H9 (cell line): ENCODE data around the gene IFI27. TPM values are rescaled to one million over a fixed set of nuclear protein-coding genes. Genes with fewer than 3 reads are reported as not detected.
A peak's percentile ranks its signal among the peaks of the same experiment; 100 is the strongest.

Experiments
- DNase-seq: peaks from one replicate; pipeline ENCODE4 v3.0.0-alpha.2; 2017
- H2AFZ ChIP-seq: one replicate; pipeline ENCODE4 v1.6.1; 2013; ENCODE audit warnings: mild to moderate bottlenecking, low read length, control low read depth, moderate library complexity
- H2AK5ac ChIP-seq: 2 replicates; pipeline ENCODE4 v1.6.1; 2013; ENCODE audit warnings: low read length, control low read depth, mixed read lengths; ENCODE audit not compliant: insufficient read length
- H2BK120ac ChIP-seq: one replicate; pipeline ENCODE4 v1.6.1; 2013; ENCODE audit warnings: low read depth, mild to moderate bottlenecking, low read length, control low read depth, inconsistent platforms; ENCODE audit not compliant: poor library complexity, severe bottlenecking
- H2BK12ac ChIP-seq: 2 replicates; pipeline ENCODE4 v1.6.1; 2013; ENCODE audit warnings: low read length, control low read depth, mixed read lengths, low read depth; ENCODE audit not compliant: insufficient read length
- H2BK15ac ChIP-seq: 2 replicates; pipeline ENCODE4 v1.6.1; 2013; ENCODE audit warnings: low read depth, low read length, control low read depth
- H2BK20ac ChIP-seq: one replicate; pipeline ENCODE4 v1.6.1; 2013; ENCODE audit warnings: low read depth, mild to moderate bottlenecking, low read length, control low read depth, inconsistent platforms; ENCODE audit not compliant: poor library complexity, severe bottlenecking
- H2BK5ac ChIP-seq: 2 replicates; pipeline ENCODE4 v1.6.1; 2013; ENCODE audit warnings: low read length, control low read depth, mixed read lengths; ENCODE audit not compliant: insufficient read length
- H3K14ac ChIP-seq: 2 replicates; pipeline ENCODE4 v1.6.1; 2013; ENCODE audit warnings: low read length, control low read depth; ENCODE audit not compliant: insufficient read depth
- H3K18ac ChIP-seq: 2 replicates; pipeline ENCODE4 v1.6.1; 2013; ENCODE audit warnings: low read depth, mild to moderate bottlenecking, mixed read lengths, low read length, control low read depth; ENCODE audit not compliant: insufficient read length
- H3K23ac ChIP-seq: 2 replicates; pipeline ENCODE4 v1.6.1; 2013; ENCODE audit warnings: low read length, control low read depth, mixed read lengths, low read depth; ENCODE audit not compliant: insufficient read length
- H3K23me2 ChIP-seq: 2 replicates; pipeline ENCODE4 v1.6.1; 2013; ENCODE audit warnings: low read depth, mild to moderate bottlenecking, mixed read lengths, low read length, control low read depth; ENCODE audit not compliant: insufficient read length, poor library complexity, severe bottlenecking
- H3K27ac ChIP-seq: 2 replicates; pipeline ENCODE4 v1.5.1; 2013; ENCODE audit warnings: low read length, control low read depth, mixed read lengths, low read depth; ENCODE audit not compliant: insufficient read length
- H3K27me3 ChIP-seq: 2 replicates; pipeline ENCODE4 v1.6.1; 2013; ENCODE audit warnings: low read length, control low read depth, inconsistent platforms; ENCODE audit not compliant: insufficient read depth
- H3K4ac ChIP-seq: 2 replicates; pipeline ENCODE4 v1.6.1; 2013; ENCODE audit warnings: low read depth, mild to moderate bottlenecking, control low read depth, inconsistent platforms, low read length, moderate library complexity
- H3K4me1 ChIP-seq: 2 replicates; pipeline ENCODE4 v1.6.1; 2013; ENCODE audit warnings: low read length, control low read depth, inconsistent platforms; ENCODE audit not compliant: insufficient read depth
- H3K4me2 ChIP-seq: 2 replicates; pipeline ENCODE4 v1.6.1; 2013; ENCODE audit warnings: low read length, control low read depth, mixed read lengths; ENCODE audit not compliant: insufficient read length, insufficient read depth
- H3K56ac ChIP-seq: 2 replicates; pipeline ENCODE4 v1.6.1; 2013; ENCODE audit warnings: low read depth, mild to moderate bottlenecking, mixed read lengths, low read length, control low read depth; ENCODE audit not compliant: insufficient read length
- H3K79me1 ChIP-seq: 2 replicates; pipeline ENCODE4 v1.6.1; 2013; ENCODE audit warnings: low read depth, mild to moderate bottlenecking, moderate library complexity, low read length, control low read depth, inconsistent platforms; ENCODE audit not compliant: insufficient read depth, poor library complexity, severe bottlenecking
- H3K79me2 ChIP-seq: 2 replicates; pipeline ENCODE4 v1.6.1; 2013; ENCODE audit warnings: low read length, control low read depth, inconsistent platforms; ENCODE audit not compliant: insufficient read depth
- H3K9ac ChIP-seq: 2 replicates; pipeline ENCODE4 v1.6.1; 2013; ENCODE audit warnings: low read length, control low read depth, mixed read lengths; ENCODE audit not compliant: insufficient read length; ENCODE audit errors: extremely low read depth
- H3K9me3 ChIP-seq: one replicate; pipeline ENCODE4 v1.6.1; 2013; ENCODE audit warnings: low read depth, low read length, inconsistent platforms; ENCODE audit not compliant: control insufficient read depth
- H3T11ph ChIP-seq: one replicate; pipeline ENCODE4 v1.6.1; 2013; ENCODE audit warnings: mild to moderate bottlenecking, low read length, control low read depth, inconsistent platforms
- H4K20me1 ChIP-seq: one replicate; pipeline ENCODE4 v1.6.1; 2013; ENCODE audit not compliant: control insufficient read depth, insufficient read length, insufficient read depth
- H4K5ac ChIP-seq: 2 replicates; pipeline ENCODE4 v1.6.1; 2013; ENCODE audit warnings: low read depth, mild to moderate bottlenecking, mixed read lengths, low read length, control low read depth; ENCODE audit not compliant: insufficient read length
- H4K8ac ChIP-seq: replicated peaks from 2 replicates; pipeline ENCODE4 v1.6.1; 2013; ENCODE audit warnings: low read length, control low read depth, mixed read lengths, low read depth; ENCODE audit not compliant: insufficient read length
- H4K91ac ChIP-seq: 2 replicates; pipeline ENCODE4 v1.6.1; 2013; ENCODE audit warnings: low read depth, mild to moderate bottlenecking, moderate library complexity, mixed read lengths, low read length, control low read depth; ENCODE audit not compliant: insufficient read length
- H3K27ac Mint-ChIP-seq, 3 experiments: 2 replicates in 2 of 3; 3 replicates in 1 of 3; pipeline ENCODE4 v1.8.0; 2020 to 2021; ENCODE audit warnings: mixed read lengths in 3 of 3, mild to moderate bottlenecking in 1 of 3, moderate library complexity in 1 of 3
- H3K27me3 Mint-ChIP-seq: 2 replicates; pipeline ENCODE4 v1.8.0; 2021; ENCODE audit warnings: low read depth, mild to moderate bottlenecking, moderate library complexity, mixed read lengths
- H3K36me3 Mint-ChIP-seq, 3 experiments: 2 replicates in 2 of 3; 3 replicates in 1 of 3; pipeline ENCODE4 v1.8.0; 2020 to 2021; ENCODE audit warnings: low read depth in 3 of 3, mixed read lengths in 3 of 3; ENCODE audit not compliant: insufficient read depth in 1 of 3
- H3K4me1 Mint-ChIP-seq, 2 experiments: 2 replicates each; pipeline ENCODE4 v1.8.0; 2020; ENCODE audit warnings: mixed read lengths in 2 of 2
- H3K4me3 Mint-ChIP-seq, 2 experiments: 2 replicates in 1 of 2; 3 replicates in 1 of 2; pipeline ENCODE4 v1.8.0; 2020 to 2021; ENCODE audit warnings: mild to moderate bottlenecking in 2 of 2, mixed read lengths in 2 of 2, moderate library complexity in 1 of 2
- H3K9me3 Mint-ChIP-seq, 2 experiments: 2 replicates in 1 of 2; 3 replicates in 1 of 2; pipeline ENCODE4 v1.8.0; 2020; ENCODE audit warnings: mild to moderate bottlenecking in 2 of 2, mixed read lengths in 2 of 2, moderate library complexity in 1 of 2
- WGBS: extraction: QIAGEN DNeasy Blood & Tissue Kit; methylation state at CpG from one replicate; pipeline ENCODE4 v1.1.7; 2013; ENCODE audit warnings: missing lambda C conversion rate, low lambda C conversion rate, mixed read lengths; ENCODE audit not compliant: insufficient read length; ENCODE audit errors: extremely low coverage; 5-methylcytosine and 5-hydroxymethylcytosine counted together
- total RNA-seq: library from RNA; stranded (reverse); gene quantifications from 2 replicates; pipeline ENCODE4 v1.2.1, GENCODE V29; 2021
- TF ChIP-seq, protein P1 (sequence below): fragments of 200-600 bp; sonication (generic); conservative IDR thresholded peaks from 3 replicates; pipeline ENCODE4 v1.8.0; 2021; ENCODE audit warnings: antibody characterized with exemption, mild to moderate bottlenecking

The IFI27 gene
- total RNA-seq, 1 experiment from 2014 or later = 1.7 TPM

GRCh38 chr14:94122438-94122837 is 11.9 kb downstream of the IFI27 start:
- Mint-ChIP-seq H3K36me3 (no peaks in the 10 kb centered on the region), H3K4me1 (no peaks in the 10 kb centered on the region), H3K9me3 (peaks cover 6 to 11% of the 10 kb centered on the region in 2 experiments; a peak in 2 of 5 replicates), H3K27me3 (peaks cover 33% of the 10 kb centered on the region), H3K4me3 (no peak overlapping the region), H3K27ac (no peak overlapping the region)
- Histone ChIP-seq H3K27ac (no peak overlapping the region), H3K9ac (no peak overlapping the region), H4K91ac (no peak overlapping the region), H3K23me2 (no peaks in the 10 kb centered on the region), H2BK15ac (no peak overlapping the region), H2BK12ac (no peak overlapping the region), H4K8ac (no peak overlapping the region), H2BK120ac (no peak overlapping the region), H3K56ac (no peak overlapping the region), H3K27me3 (no peaks in the 10 kb centered on the region), H2BK5ac (no peak overlapping the region), H4K5ac (no peak overlapping the region), H3K79me2 (no peaks in the 10 kb centered on the region), H3K4me1 (no peaks in the 10 kb centered on the region), H3K18ac (no peak overlapping the region), H3K9me3 (no peaks in the 10 kb centered on the region), H4K20me1 (no peaks in the 10 kb centered on the region), H3K4ac (no peak overlapping the region), H2BK20ac (no peak overlapping the region), H2AFZ (no peak overlapping the region), H2AK5ac (no peak overlapping the region), H3K23ac (no peak overlapping the region), H3K4me2 (no peak overlapping the region), H3K79me1 (no peaks in the 10 kb centered on the region), H3T11ph (no peak overlapping the region), H3K14ac (no peak overlapping the region)
- DNase-seq = peak; percentile 3
- no CpG with 5 or more reads among the region's 3 CpGs for WGBS
- TF ChIP-seq, protein P1, sequence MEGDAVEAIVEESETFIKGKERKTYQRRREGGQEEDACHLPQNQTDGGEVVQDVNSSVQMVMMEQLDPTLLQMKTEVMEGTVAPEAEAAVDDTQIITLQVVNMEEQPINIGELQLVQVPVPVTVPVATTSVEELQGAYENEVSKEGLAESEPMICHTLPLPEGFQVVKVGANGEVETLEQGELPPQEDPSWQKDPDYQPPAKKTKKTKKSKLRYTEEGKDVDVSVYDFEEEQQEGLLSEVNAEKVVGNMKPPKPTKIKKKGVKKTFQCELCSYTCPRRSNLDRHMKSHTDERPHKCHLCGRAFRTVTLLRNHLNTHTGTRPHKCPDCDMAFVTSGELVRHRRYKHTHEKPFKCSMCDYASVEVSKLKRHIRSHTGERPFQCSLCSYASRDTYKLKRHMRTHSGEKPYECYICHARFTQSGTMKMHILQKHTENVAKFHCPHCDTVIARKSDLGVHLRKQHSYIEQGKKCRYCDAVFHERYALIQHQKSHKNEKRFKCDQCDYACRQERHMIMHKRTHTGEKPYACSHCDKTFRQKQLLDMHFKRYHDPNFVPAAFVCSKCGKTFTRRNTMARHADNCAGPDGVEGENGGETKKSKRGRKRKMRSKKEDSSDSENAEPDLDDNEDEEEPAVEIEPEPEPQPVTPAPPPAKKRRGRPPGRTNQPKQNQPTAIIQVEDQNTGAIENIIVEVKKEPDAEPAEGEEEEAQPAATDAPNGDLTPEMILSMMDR = no peak
